HCT116 (cell line): ENCODE measurements around the gene CELF4.

Experiments
- CEBPB ChIP-seq: IDR thresholded peaks from 2 replicates; pipeline ENCODE4 v1.6.1; 2012; ENCODE audit warnings: low read depth
- CTCF ChIP-seq, 3 experiments: fragments of 200-600 bp in 1 of 3; sonication (generic) in 1 of 3; IDR thresholded peaks in 2 of 3; conservative IDR thresholded peaks in 1 of 3; 2 replicates each; pipeline ENCODE4 v1.5.1; 2012 to 2017; ENCODE audit warnings: low read depth in 2 of 3, low read length in 2 of 3, antibody characterized with exemption in 1 of 3, borderline replicate concordance in 1 of 3, control low read depth in 1 of 3, mild to moderate bottlenecking in 1 of 3, mixed read lengths in 1 of 3, mixed run types in 1 of 3, moderate library complexity in 1 of 3; ENCODE audit not compliant: insufficient read depth in 1 of 3
- POLR2A ChIP-seq: IDR thresholded peaks from 2 replicates; pipeline ENCODE4 v1.7.0; 2011; ENCODE audit warnings: borderline replicate concordance; ENCODE audit not compliant: insufficient read depth, insufficient read length; ENCODE audit errors: extremely low read depth
- POLR2AphosphoS5 ChIP-seq: IDR thresholded peaks from 2 replicates; pipeline ENCODE4 v1.6.1; 2011; ENCODE audit warnings: mild to moderate bottlenecking, low read depth, low read length, moderate library complexity

DNA sequence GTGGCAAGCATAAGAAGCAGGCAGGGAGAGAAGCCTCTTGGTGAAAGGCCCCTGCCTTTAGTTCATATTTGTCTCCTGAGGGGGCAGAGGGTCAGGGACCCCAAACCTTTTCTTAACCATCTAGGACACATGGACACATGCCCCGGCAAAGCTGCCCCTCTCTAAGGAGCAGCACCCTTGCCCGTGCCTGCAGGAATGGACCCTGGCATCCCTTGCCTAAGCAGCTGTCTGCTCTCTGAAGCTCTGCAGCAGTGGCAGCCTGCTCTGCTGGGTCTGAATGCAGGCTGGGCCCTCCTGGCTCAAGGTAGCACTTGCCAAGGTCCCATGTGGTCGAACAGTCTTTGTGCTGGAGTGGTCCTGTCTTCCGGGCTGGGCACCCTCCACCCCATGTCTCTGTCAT lies 174.4 kb downstream of the CELF4 start:
- no peak for TF ChIP-seq CTCF (IDR thresholded peaks at IDR 0.05 in 2 of 3, conservative IDR thresholded peaks at IDR 0.05 in 1 of 3; ENCODE audit: borderline replicate concordance in 1 of 3, insufficient read depth in 1 of 3, low read depth in 2 of 3, low read length in 2 of 3)
- no peak for TF ChIP-seq POLR2A
- TF ChIP-seq CEBPB, result no peak
- TF ChIP-seq POLR2AphosphoS5, result no peak
